IMR-90 (cell line): Measurements from ENCODE around the gene STRA8. TPM values are rescaled to one million over a fixed set of nuclear protein-coding genes. Genes with fewer than 3 reads are reported as not detected.

Experiments used
- ATAC-seq: fragments of 200-7000 bp; cut with Tn5 transposase; 2 replicates; pipeline ENCODE4 v1.9.1; 2020; ENCODE audit warnings: low read depth, mild to moderate bottlenecking, moderate library complexity
- BruUV-seq: library from RNA; stranded (reverse); fragments of 400-500 nt; replicated peaks from 2 replicates; lab custom pipeline; 2021; lab: Mats Ljungman, UMichigan
- CTCF ChIA-PET: fragments of 300-600 bp; formaldehyde crosslinking; extraction: SDS; loops from one replicate; lab custom pipeline; 2021; ENCODE audit warnings: antibody characterized with exemption; lab: Yijun Ruan, JAX
- POLR2A ChIA-PET: fragments of 300-600 bp; sonication (Branson Sonifier 250); formaldehyde crosslinking; loops from one replicate; lab custom pipeline; 2022; ENCODE audit warnings: antibody characterized with exemption; ENCODE audit not compliant: unreplicated experiment; lab: Charles Lee
- DNase-seq: peaks from one replicate; pipeline ENCODE4 v3.0.0; 2013
- H2AFZ ChIP-seq: replicated peaks from 2 replicates; pipeline ENCODE3; 2013; ENCODE audit warnings: low read length, mild to moderate bottlenecking; ENCODE audit not compliant: poor library complexity
- H2AK5ac ChIP-seq: 2 replicates; pipeline ENCODE4 v1.6.1; 2013; ENCODE audit warnings: low read depth, low read length, inconsistent platforms
- H2AK9ac ChIP-seq: replicated peaks from 2 replicates; pipeline ENCODE3; 2013; ENCODE audit warnings: mild to moderate bottlenecking, low read depth, low read length, moderate library complexity; ENCODE audit not compliant: poor library complexity
- H2BK120ac ChIP-seq: 2 replicates; pipeline ENCODE4 v1.6.1; 2013; ENCODE audit warnings: low read depth, low read length, inconsistent platforms
- H2BK15ac ChIP-seq: 3 replicates; pipeline ENCODE4 v1.6.1; 2013; ENCODE audit warnings: low read depth, low read length, inconsistent platforms
- H2BK20ac ChIP-seq: 2 replicates; pipeline ENCODE4 v1.6.1; 2013; ENCODE audit warnings: low read depth, mild to moderate bottlenecking, inconsistent platforms, low read length, moderate library complexity
- H2BK5ac ChIP-seq: 2 replicates; pipeline ENCODE4 v1.6.1; 2013; ENCODE audit warnings: mild to moderate bottlenecking, low read depth, low read length, inconsistent platforms; ENCODE audit not compliant: poor library complexity, severe bottlenecking
- H3K14ac ChIP-seq: replicated peaks from 2 replicates; pipeline ENCODE4 v1.6.1; 2013; ENCODE audit warnings: low read depth, low read length, inconsistent platforms
- H3K18ac ChIP-seq: 2 replicates; pipeline ENCODE4 v1.6.1; 2013; ENCODE audit warnings: low read depth, low read length, control low read depth
- H3K23ac ChIP-seq: 2 replicates; pipeline ENCODE4 v1.6.1; 2013; ENCODE audit warnings: low read depth, low read length, inconsistent platforms
- H3K27ac ChIP-seq: 2 replicates; pipeline ENCODE4 v1.5.1; 2013; ENCODE audit warnings: mild to moderate bottlenecking, control low read depth, low read length; ENCODE audit not compliant: insufficient read depth
- H3K27me3 ChIP-seq: 2 replicates; pipeline ENCODE4 v1.6.1; 2013; ENCODE audit warnings: low read length; ENCODE audit not compliant: control insufficient read depth, insufficient read depth
- H3K36me3 ChIP-seq: 2 replicates; pipeline ENCODE4 v1.6.1; 2013; ENCODE audit warnings: low read length, mixed read lengths; ENCODE audit not compliant: control insufficient read depth, insufficient read depth
- H3K4ac ChIP-seq: 2 replicates; pipeline ENCODE4 v1.6.1; 2013; ENCODE audit warnings: low read depth, low read length, inconsistent platforms
- H3K4me1 ChIP-seq: 2 replicates; pipeline ENCODE4 v1.6.1; 2013; ENCODE audit warnings: low read length, mixed read lengths; ENCODE audit not compliant: control insufficient read depth, insufficient read depth
- H3K4me2 ChIP-seq: 2 replicates; pipeline ENCODE4 v1.6.1; 2013; ENCODE audit warnings: low read depth, mild to moderate bottlenecking, control low read depth, low read length, moderate library complexity
- H3K4me3 ChIP-seq: 2 replicates; pipeline ENCODE4 v1.5.1; 2013; ENCODE audit warnings: low read depth, mild to moderate bottlenecking, control low read depth, low read length, moderate library complexity; ENCODE audit not compliant: insufficient read depth
- H3K56ac ChIP-seq: 2 replicates; pipeline ENCODE4 v1.6.1; 2013; ENCODE audit warnings: low read length, inconsistent platforms; ENCODE audit not compliant: insufficient read depth; ENCODE audit errors: extremely low read depth
- H3K79me1 ChIP-seq, 2 experiments: 2 replicates each; pipeline ENCODE4 v1.6.1; 2013; ENCODE audit warnings: low read length in 2 of 2, inconsistent platforms in 1 of 2, low read depth in 1 of 2
- H3K9ac ChIP-seq: 2 replicates; pipeline ENCODE4 v1.6.1; 2013; ENCODE audit warnings: low read depth, low read length, control low read depth
- H3K9me1 ChIP-seq: 2 replicates; pipeline ENCODE4 v1.6.1; 2013; ENCODE audit warnings: low read length, inconsistent platforms; ENCODE audit not compliant: insufficient read depth
- H3K9me3 ChIP-seq: 2 replicates; pipeline ENCODE4 v1.6.1; 2013; ENCODE audit warnings: low read length; ENCODE audit not compliant: control insufficient read depth, insufficient read depth
- H4K20me1 ChIP-seq: 2 replicates; pipeline ENCODE4 v1.6.1; 2013; ENCODE audit warnings: low read length, inconsistent platforms; ENCODE audit not compliant: insufficient read depth
- H4K5ac ChIP-seq: 2 replicates; pipeline ENCODE4 v1.6.1; 2013; ENCODE audit warnings: mild to moderate bottlenecking, low read depth, low read length, control low read depth
- H4K8ac ChIP-seq, 2 experiments: 2 replicates each; pipeline ENCODE4 v1.6.1; 2013; ENCODE audit warnings: low read depth in 2 of 2, low read length in 2 of 2, control low read depth in 1 of 2, inconsistent platforms in 1 of 2
- H4K91ac ChIP-seq: 2 replicates; pipeline ENCODE4 v1.6.1; 2013; ENCODE audit warnings: low read depth, low read length, inconsistent platforms; ENCODE audit not compliant: insufficient read depth
- BHLHE40 ChIP-seq: fragments of 150-350 bp; IDR thresholded peaks from 2 replicates; pipeline ENCODE4 v1.6.1; 2016; ENCODE audit warnings: mild to moderate bottlenecking, low read depth, low read length
- CEBPB ChIP-seq: IDR thresholded peaks from 2 replicates; pipeline ENCODE4 v1.6.1; 2012; ENCODE audit warnings: low read depth, low read length, improper control_type of control experiment
- CHD1 ChIP-seq: IDR thresholded peaks from 2 replicates; pipeline ENCODE4 v1.6.1; 2012; ENCODE audit warnings: low read depth, low read length, improper control_type of control experiment
- CTCF ChIP-seq: conservative IDR thresholded peaks from 2 replicates; pipeline ENCODE4 v1.5.1; 2012; ENCODE audit warnings: mild to moderate bottlenecking, low read depth, low read length, improper control_type of control experiment
- ELK1 ChIP-seq: fragments of 150-350 bp; IDR thresholded peaks from 2 replicates; pipeline ENCODE4 v1.6.1; 2016; ENCODE audit warnings: low read depth, mild to moderate bottlenecking, low read length, moderate library complexity, borderline replicate concordance
- FOS ChIP-seq: fragments of 150-350 bp; IDR thresholded peaks from 2 replicates; pipeline ENCODE4 v1.6.1; 2016; ENCODE audit warnings: low read depth, low read length
- MAFK ChIP-seq: IDR thresholded peaks from 2 replicates; pipeline ENCODE4 v1.6.1; 2012; ENCODE audit warnings: low read depth, low read length, improper control_type of control experiment
- MAZ ChIP-seq: IDR thresholded peaks from 2 replicates; pipeline ENCODE4 v1.6.1; 2012; ENCODE audit warnings: low read depth, mild to moderate bottlenecking, low read length, improper control_type of control experiment, moderate library complexity, borderline replicate concordance
- MXI1 ChIP-seq: IDR thresholded peaks from 2 replicates; pipeline ENCODE4 v1.6.1; 2012; ENCODE audit warnings: low read depth, mild to moderate bottlenecking, low read length, moderate library complexity, borderline replicate concordance
- NFE2L2 ChIP-seq: fragments of 150-350 bp; IDR thresholded peaks from 2 replicates; pipeline ENCODE4 v1.6.1; 2016; ENCODE audit warnings: low read depth, mild to moderate bottlenecking, low read length
- POLR2A ChIP-seq: IDR thresholded peaks from 2 replicates; pipeline ENCODE4 v1.6.1; 2012; ENCODE audit warnings: mild to moderate bottlenecking, low read depth, low read length
- RAD21 ChIP-seq: IDR thresholded peaks from 2 replicates; pipeline ENCODE4 v1.6.1; 2012; ENCODE audit warnings: low read length, improper control_type of control experiment
- RCOR1 ChIP-seq: IDR thresholded peaks from 2 replicates; pipeline ENCODE4 v1.6.1; 2012; ENCODE audit warnings: mild to moderate bottlenecking, low read length, improper control_type of control experiment; ENCODE audit not compliant: insufficient replicate concordance
- RFX5 ChIP-seq: IDR thresholded peaks from 2 replicates; pipeline ENCODE4 v1.8.0; 2012; ENCODE audit warnings: low read depth, mild to moderate bottlenecking, low read length, moderate library complexity
- SMC3 ChIP-seq: fragments of 150-350 bp; IDR thresholded peaks from 2 replicates; pipeline ENCODE4 v1.6.1; 2016; ENCODE audit warnings: low read depth, mild to moderate bottlenecking, antibody characterized with exemption, low read length, moderate library complexity
- USF2 ChIP-seq: fragments of 150-350 bp; IDR thresholded peaks from 2 replicates; pipeline ENCODE4 v1.6.1; 2017; ENCODE audit warnings: mild to moderate bottlenecking, antibody characterized with exemption, low read length, low read depth
- WGBS, 2 experiments: methylation state at CpG; one replicate each; pipeline versions ENCODE4 v1.1.5 to v1.1.7; 2013; ENCODE audit warnings: missing lambda C conversion rate in 2 of 2; ENCODE audit not compliant: insufficient read length in 1 of 2; ENCODE audit errors: extremely low coverage in 2 of 2; 5-methylcytosine and 5-hydroxymethylcytosine counted together
- dilution Hi-C: fragments of 300-500 bp; cut with HindIII; formaldehyde crosslinking; loops from one replicate; pipeline ENCODE4 v1.14.3; 2018; ENCODE audit warnings: low sequenced_read_pairs; ENCODE audit not compliant: unreplicated experiment
- in situ Hi-C: fragments of 300-500 bp; cut with MboI; formaldehyde crosslinking; loops from 3 replicates; pipeline ENCODE4 v1.14.3; 2019; ENCODE audit warnings: low sequenced_read_pairs, inconsistent platforms, mixed read lengths
- intact Hi-C: fragments of 100-400 bp; cut with micrococcal nuclease; formaldehyde crosslinking; loops from 2 replicates; pipeline ENCODE4 v1.10.0; 2022
- polyA plus RNA-seq, 3 experiments: library from polyadenylated mRNA; depleted of rRNA; stranded (reverse); fragments of >200 nt; gene quantifications; 2 replicates each; pipeline ENCODE4 v1.2.3, GENCODE V29; 2012; ENCODE audit warnings: low replicate concordance in 1 of 3
- total RNA-seq: library from RNA; depleted of rRNA; stranded (reverse); fragments of >200 nt; gene quantifications from 2 replicates; pipeline ENCODE4 v1.2.3, GENCODE V29; 2012

The STRA8 gene
- total and polyA plus RNA-seq, 2 of the 4 experiments (the other 2 are of a cell fraction) = not detected

DNA sequence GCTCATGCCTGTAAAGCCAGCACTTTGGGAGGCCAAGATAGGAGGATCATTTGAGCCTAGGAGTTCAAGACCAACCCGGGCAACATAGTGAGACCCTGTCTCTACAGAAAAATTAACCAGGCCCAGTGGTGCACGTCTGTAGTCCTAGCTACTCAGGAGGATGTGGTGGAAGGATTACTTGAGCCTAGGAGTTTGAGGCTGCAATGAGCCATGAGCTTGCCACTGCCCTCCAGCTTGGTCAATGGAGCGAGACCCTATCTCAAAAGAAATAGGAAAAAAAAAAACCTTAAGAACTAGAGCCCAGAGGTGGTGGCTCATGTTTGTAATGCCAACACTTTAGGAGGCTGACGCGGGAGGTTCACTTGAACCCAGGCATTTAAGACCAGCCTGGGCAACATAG lies 2.2 kb downstream of the STRA8 start:
- 60% methylated on average over 1 of the region's 5 CpGs; no CpG with 5 or more reads in 1 of the 2 experiments for WGBS, 2 experiments
- no peak overlapping the region for H2BK15ac ChIP-seq
- ChIA-PET POLR2A (no interaction called here), CTCF (no interaction called here)
- H3K4me3 ChIP-seq = no peak overlapping the region
- H2AK5ac ChIP-seq = no peak overlapping the region
- H2AK9ac ChIP-seq = no peak overlapping the region
- H3K9ac ChIP-seq = no peak overlapping the region
- no peak overlapping the region for H4K8ac ChIP-seq
- no peak overlapping the region for H4K91ac ChIP-seq
- no peaks in the 10 kb centered on the region for H3K9me1 ChIP-seq
- H3K27ac ChIP-seq = no peak overlapping the region
- no peak overlapping the region for H3K14ac ChIP-seq
- no peaks in the 10 kb centered on the region for H3K9me3 ChIP-seq
- no peak overlapping the region for H3K4ac ChIP-seq
- H4K5ac ChIP-seq = no peak overlapping the region
- no peak overlapping the region for H3K4me2 ChIP-seq
- in situ Hi-C loops = no loop called here
- no peak overlapping the region for H2BK20ac ChIP-seq
- ATAC-seq (no peak), DNase-seq (no peak)
- no peaks in the 10 kb centered on the region for H4K20me1 ChIP-seq
- no peak overlapping the region for H2BK5ac ChIP-seq
- no peak overlapping the region for H3K23ac ChIP-seq
- H3K4me1 ChIP-seq = no peaks in the 10 kb centered on the region
- dilution Hi-C loops = no loop called here
- no peak overlapping the region for H3K18ac ChIP-seq
- H3K36me3 ChIP-seq = no peaks in the 10 kb centered on the region
- H2BK120ac ChIP-seq = no peak overlapping the region
- H3K27me3 ChIP-seq = peaks cover 17% of the 10 kb centered on the region
- H3K56ac ChIP-seq = no peak overlapping the region
- no peak overlapping the region for H2AFZ ChIP-seq
- intact Hi-C loops = no loop called here
- TF ChIP-seq CTCF (no peak), RCOR1 (no peak), ELK1 (no peak), USF2 (no peak), CEBPB (no peak), FOS (no peak), NFE2L2 (no peak), SMC3 (no peak), CHD1 (no peak), POLR2A (no peak), MXI1 (no peak), MAZ (no peak), RAD21 (no peak), BHLHE40 (no peak), RFX5 (no peak), MAFK (no peak)
- no peaks in the 10 kb centered on the region for H3K79me1 ChIP-seq
- BruUV-seq = no TSS peak
